ENCODE results near the gene ZNF562.
"Not testable (repeated sequence)": the region's sequence is repeated elsewhere in the genome, so short reads cannot be mapped to it uniquely, and the experiment has no call there.

The ZNF562 gene

DNA sequence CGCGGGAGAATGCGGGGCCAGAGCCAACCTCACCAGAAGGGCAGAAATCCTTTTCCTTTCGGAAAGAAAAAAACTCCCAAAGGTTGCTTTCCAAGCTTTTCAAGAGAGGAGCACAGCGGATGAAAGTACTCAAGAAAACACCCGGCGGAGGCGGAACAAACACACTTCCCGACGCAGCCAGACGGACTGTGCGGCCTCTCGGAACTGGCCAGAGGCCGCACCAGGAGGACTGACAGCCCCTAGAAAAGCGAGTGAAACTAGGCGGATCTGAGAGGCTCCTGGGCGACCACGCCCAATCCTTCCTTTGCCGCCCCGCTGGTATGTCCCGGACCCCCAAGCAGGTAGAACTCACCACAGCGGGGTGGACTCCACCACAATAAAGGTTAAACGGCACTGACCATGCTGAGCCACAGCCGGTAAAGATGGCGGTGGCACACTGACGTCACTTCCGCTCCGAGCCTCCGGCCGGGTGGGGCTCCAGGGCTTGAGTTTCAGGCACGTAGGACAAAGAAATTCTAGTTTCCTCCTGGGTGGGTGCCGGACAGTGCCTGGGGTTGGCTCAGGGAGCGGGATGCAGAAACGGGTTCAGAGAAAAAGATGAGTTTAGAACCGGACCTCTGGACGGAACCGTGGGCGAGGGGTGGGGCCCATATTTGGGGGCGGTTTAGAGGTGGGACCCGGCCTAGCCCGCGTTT is at the start of gene ZNF562:
Gene ZNF562 (minus strand): TSS at position 438 of the 695 bp plus-strand sequence. CDS start 14,356 bp downstream, outside the sequence.
- peak; percentile 83 for DNase-seq (ENCODE audit: low spot score)

DNA sequence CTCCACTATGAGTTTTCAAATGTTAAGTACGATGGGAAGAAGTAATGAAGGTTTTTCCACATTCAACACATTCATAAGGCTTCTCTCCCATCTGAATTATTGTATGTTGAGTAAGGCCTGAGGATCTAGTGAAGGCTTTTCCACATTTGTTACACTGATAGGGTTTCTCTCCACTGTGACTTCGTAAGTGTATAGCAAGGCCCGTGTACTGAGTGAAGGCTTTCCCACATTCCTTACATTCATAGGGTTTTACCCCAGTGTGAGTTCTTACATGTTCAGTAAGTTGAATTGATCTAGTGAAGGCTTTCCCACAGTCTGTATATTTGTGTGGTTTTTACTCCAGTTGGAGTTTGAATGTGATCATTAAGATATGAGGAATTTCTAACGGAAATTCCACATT is 49.3 kb upstream of the ZNF562 start:
- DNase-seq (ENCODE audit: low spot score): no peak

DNA sequence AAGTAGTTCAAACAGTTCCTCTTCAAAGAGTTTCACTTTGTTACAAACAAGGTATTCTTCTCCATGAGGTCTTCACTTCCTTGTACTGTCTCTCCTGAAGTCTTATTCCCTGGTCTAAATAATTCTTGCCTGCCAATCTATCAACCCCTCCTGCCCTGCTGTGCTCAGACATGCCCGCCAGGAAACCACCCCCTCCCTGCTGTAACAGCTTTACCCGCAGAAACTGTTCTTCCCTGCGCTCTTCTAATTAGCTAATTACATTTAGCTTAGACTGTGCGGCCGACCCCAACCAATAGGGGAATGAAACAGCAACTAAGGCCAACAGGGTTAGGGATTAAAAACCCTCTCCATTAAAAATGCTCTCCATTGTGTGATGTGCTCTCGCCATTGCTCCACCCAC is 47.0 kb upstream of the ZNF562 start:
- peak; percentile 42 for DNase-seq (ENCODE audit: low spot score)

DNA sequence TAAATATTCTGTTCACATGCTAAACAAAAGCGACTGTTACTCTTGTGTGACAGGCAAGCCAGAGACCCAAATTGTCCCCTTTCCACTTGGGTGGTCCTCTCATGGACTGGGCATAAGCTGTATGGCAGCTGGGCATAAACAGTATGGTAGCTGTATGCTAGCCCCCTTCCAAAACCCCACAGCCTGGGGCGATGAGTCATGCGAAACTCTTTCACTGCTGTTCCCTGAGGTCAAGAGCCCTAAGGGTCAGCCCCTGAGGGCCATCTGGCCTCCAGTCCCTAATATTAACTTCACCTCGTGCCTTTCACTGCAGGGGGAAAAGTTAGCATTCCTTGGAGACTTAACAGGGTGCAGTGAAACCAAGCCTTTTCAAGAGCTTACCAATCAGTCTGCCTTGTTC is 45.6 kb upstream of the ZNF562 start:
- no peak for DNase-seq (ENCODE audit: low spot score)

DNA sequence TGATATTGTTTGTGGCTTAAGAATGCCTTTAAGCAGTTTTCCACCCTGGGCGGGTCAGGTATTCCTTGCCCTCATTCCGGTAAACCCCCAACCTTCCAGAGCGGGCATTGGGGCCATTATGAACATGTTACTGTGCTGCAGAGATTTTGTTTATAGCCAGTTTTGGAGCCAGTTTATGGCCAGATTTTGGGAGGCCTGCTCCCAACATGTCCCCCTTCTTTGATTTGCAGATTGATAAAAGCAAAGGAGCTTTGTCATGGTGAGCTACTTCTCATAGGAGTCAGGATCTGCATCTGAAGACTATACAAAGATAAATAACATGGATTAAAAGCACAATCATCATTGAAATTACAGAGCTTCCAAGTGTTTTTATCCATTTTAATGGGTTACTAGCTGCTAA is 36.9 kb upstream of the ZNF562 start:
- DNase-seq (ENCODE audit: low spot score): no peak

DNA sequence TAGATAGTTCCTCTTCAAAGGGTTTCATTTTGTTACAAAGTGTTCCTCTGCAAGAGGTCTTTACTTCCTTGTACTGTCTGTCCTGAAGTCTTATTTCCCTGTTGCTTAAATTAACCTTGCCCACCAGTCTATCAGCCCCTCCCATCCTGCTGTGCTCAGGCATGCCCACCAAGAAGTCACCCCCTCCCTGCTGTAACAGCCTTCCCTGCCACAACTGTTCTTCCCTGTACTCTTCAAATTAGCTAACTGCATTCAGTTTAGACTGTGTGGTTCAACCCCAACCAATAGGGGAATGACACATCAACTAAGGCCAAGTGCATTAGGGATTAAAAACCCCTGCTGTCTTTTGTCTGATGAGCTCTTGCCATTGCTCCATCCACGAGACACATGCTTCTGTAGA is 34.4 kb upstream of the ZNF562 start:
- peak; percentile 75 for DNase-seq (ENCODE audit: low spot score)

DNA sequence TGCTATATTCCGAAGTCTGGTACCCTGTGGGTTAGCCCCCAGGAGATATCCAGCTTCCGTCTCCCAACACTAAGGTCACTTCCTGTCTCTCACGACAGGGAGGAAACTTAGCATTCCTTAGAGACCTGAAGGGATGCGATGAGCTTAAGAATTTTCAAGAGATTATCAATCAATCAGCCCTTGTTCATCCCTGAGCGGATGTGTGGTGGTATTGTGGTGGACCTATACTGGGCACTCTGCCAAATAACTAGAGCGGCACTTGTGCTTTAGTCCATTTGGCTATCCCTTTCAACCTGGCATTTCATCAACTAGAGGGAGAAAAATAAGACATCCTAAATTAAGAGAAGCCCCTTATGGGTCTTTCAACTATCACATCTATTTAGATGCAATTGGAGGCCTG is 30.9 kb upstream of the ZNF562 start:
- DNase-seq (ENCODE audit: low spot score): no peak

DNA sequence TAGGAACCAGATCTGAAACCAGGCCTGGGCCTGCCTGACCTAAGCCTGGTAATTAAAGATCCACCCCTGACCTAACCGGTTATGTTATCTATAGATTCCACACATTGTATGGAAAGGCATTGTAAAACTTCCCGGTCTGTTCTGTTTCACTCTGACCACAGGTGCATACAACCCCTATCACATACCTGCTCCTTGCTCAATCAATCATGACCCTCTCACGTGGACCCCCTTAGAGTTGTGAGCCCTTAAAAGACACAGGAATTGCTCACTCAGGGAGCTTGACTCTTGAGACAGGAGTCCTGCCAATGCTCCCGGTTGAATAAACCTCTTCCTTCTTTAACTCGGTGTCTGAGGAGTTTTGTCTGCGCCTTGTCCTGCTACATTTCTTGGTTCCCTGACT is 27.3 kb upstream of the ZNF562 start:
- no peak for DNase-seq (ENCODE audit: low spot score)

DNA sequence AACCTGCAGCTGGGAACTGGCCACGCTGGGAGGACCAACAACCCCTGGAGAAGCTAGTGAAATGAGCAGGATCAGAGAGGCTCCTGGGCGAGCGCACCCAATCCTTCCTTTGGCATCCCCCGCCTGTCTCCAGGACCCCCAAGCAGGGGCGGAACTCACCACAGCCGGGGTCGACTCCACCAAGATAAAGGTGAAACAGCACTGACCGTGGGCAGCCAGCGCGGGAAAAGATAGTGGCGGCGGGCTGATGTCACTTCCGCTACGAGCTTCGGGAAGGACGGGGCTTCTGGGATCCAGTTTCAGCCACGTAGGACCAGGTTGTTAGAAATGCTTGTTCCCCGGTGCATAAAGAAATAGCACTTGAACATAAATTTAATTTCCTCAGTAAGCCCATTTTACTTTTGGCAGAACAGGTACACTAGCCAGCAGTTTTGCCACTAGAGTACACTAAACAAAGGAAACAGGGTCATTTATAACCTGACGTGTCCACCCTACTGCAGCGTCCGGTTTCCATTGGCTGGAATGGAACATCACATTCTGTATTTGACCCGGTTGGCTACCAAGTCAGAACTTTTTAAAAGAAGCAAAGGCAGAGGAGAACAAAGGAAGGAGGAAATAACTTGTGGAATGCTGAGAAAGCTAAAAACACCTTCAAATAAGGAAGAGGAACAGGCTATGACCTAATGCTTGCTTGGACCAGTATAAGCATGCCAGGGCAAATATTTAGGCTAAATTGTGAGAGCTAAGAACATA is 25.5 kb upstream of the ZNF562 start:
- peak; percentile 15 for DNase-seq (ENCODE audit: low spot score)

DNA sequence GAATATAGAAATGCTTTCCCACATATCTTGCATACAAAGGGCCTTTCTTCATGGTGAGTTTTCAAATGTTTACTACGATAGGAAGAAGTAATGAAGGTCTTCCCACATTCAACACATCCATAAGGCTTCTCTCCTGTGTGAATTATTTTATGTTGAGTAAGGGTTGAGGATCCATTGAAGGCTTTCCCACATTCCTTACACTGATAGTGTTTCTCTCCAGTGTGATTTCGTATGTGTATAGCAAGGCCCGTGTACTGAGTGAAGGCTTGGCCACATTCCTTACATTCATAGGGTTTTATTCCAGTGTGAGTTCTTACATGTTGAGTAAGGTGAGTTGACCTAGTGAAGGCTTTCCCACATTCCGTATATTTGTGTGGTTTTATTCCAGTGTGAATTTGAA is 15.4 kb upstream of the ZNF562 start:
- not testable (repeated sequence) for DNase-seq (ENCODE audit: low spot score)

DNA sequence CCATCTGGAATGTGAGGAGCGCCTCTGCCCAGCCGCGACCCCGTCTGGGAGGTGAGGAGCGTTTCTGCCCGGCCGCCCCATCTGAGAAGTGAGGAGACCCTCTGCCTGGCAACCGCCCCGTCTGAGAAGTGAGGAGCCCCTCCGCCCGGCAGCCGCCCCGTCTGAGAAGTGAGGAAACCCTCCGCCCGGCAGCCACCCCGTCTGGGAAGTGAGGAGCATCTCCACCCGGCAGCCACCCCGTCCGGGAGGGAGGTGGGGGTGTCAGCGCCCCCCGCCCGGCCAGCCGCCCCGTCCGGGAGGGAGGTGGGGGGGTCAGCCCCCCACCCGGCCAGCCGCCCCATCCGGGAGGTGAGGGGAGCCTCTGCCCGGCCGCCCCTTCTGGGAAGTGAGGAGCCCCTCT is 5.1 kb upstream of the ZNF562 start:
- not testable (repeated sequence) for DNase-seq (ENCODE audit: low spot score)

DNA sequence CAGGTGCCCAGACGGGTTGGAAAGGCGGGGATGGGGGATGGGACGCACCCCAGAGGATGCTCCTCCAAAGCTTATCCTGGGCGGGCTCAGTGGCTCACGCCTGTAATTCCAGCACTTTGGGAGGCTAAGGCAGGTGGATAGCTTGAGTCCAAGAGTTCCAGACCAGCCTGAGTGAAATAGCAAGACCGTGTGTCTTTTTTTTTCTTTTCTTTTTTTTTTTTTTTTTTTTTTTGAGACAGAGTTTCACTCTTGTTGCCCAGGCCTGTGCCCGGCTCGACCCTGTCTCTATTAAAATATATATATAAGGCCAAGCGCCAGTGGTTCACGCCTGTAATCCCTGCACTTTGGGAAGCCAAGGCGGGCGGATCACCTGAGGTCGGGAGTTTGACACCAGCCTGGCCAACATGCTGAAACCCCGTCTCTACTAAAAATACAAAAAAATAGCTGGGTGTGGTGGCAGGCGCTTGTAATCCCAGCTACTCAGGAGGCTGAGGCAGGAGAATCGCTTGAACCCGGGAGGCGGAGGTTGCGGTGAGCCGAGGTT is 530 bp upstream of the ZNF562 start:
- not testable (repeated sequence) for DNase-seq (ENCODE audit: low spot score)

DNA sequence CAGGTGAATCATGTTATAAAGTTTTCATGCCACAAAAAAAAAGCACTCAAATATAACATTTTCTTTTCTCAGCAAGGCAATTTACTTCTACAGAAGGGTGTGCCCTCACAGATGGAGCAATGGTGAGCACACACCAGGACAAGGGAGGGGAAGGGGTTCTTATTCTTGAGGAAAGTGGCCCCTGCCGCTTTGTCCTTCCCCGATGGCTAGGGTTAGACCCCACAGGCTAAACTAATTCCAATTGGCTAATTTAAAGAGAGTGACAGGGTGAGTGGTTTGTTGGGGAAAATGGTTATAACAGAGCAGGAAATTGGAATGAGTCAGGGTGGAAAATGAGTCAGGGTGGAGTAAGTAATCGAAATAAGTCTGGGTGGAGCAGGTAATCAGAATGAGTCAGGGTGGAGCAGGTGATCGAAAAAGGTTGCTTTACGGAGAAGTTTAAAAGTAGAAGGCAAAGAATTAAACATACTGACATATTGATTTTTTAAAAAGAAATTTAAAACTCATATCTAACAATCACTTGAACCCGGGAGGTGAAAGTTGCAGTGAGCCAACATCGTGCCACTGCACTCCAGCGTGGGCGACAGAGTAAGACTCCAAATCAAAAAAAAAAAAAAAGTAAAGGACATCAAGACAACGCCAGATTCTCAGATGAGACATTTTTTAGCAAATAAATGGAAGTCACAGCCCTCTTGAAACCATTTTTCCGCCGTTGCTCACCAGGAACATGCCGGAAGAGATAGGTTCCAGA is 813 bp downstream of the ZNF562 start:
- no peak for DNase-seq (ENCODE audit: low spot score)

DNA sequence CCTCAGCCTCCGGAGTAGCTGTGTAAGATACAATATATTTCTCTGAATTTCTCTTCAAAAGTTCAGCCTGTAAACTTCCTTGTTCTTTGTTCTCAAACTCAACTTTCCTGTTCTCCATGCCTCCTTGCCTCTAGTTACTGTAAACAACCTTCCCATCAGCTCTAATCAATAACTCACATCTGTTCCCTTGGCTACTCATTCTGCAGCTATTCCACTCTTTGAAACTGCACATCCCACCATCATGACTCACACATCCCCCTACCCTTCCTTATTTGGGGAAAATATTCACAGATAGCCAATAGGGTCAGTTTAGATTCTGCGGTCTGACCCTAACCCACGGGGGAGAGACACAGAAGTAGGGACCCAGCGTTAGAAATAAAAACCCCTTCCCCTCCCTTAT is 2.0 kb downstream of the ZNF562 start:
- no peak for DNase-seq (ENCODE audit: low spot score)

DNA sequence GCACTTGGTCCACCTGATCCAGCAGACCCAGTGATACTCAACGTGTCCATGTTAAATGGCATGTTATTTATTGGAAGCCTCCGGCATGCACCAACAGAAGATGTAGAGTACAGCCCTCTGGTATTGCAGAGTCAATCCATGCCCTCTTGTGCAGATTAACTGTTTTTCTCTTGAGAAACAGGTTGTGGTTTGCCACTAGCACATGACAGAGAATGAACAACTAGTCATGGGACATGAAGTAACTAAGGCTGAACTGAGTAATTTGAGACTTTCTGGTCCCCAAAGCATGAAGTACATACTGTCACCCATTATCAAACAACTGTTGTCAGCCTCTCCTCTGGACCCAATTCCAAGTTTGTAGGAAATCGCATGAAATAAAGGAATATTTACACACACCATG is 3.2 kb downstream of the ZNF562 start:
- no peak for DNase-seq (ENCODE audit: low spot score)

DNA sequence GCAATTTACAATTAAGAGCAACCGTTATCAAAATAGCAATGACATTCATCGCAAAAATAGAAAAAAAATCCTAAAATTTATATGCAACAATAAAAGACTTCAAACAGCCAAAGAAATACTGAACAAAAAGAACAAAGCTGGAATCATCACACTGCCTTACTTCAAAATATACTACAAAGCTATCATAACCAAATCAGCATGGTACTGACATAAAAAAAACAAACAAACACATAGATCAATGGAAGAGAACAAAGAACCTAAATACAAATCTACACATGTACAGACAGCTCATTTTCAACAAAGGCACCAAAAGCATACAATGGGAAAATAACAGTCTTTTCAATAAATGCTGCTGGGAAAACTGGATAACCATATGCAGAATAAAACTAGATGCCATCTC is 6.4 kb downstream of the ZNF562 start:
- no peak for DNase-seq (ENCODE audit: low spot score)

DNA sequence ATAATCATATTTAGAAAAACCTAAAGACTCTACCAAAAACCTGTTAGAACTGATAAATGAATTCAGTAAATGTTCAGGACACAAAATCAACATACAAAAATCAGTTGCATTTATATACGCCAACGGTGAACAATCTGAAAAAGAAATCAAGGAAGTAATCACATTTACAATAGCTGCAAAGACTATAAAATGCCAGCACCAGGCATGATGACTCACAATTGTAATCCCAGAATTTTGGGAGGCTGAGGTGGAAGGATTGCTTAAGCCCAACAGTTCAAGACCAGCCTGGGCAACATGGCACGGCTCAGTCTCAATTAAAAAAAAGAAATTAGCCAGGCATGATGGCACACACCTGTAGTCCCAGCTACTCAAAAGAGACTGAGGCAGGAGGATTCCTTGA is 7.0 kb downstream of the ZNF562 start:
- no peak for DNase-seq (ENCODE audit: low spot score)

DNA sequence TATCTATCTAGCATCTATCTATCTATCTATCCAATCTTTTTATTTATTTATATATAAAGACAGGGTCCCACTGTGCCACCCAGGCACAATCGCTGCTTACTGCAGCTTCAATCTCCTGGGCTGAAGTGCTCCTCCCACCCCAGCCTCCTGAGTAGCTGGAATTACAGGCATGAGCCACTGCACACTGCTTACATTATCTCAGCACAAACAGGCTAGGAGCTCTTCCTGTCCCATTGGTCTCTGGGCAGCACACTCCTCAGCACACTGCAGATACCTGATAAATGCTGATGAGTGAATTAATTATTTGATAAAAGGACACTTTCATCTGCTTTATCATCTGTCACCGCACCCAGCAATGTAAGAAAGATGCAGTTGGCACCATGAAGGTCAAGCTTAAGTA is 16.1 kb downstream of the ZNF562 start:
- DNase-seq (ENCODE audit: low spot score): no peak

DNA sequence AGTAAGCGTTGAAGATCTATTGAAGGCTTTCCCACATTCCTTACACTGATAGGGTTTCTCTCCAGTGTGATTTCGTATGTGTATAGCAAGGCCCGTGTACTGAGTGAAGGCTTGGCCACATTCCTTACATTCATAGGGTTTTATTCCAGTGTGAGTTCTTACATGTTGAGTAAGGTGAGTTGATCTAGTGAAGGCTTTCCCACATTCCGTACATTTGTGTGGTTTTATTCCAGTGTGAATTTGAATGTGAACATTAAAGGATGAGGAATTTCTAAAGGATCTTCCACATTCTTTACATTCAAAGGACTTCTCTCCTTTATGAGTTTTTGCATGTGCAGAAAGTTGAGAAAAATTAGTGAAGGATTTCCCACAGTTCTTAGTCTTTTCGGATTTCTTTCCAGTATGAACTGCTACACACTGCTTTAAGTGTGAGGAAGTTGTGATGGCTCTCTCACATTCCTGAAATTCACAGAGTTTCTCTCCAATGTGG is 21.8 kb downstream of the ZNF562 start:
- DNase-seq (ENCODE audit: low spot score): not testable (repeated sequence)

DNA sequence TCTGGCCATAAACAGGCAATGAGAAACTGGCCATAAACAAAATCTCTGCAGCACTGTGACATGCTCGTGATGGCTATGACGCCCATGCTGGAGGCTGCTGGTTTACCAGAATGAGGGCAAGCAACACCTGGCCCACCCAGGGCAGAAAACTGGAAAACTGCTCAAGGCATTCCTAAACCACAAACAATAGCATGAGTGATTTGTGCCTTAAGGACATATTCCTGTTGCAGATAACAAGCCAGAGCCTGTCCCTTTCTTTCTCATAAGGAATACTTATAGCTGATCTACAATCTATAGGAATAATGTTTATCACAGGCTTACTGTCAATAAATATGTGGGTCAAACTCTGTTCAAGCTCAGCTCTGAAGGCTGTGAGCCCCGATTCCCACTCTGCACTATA is 23.4 kb downstream of the ZNF562 start:
- not testable (repeated sequence) for DNase-seq (ENCODE audit: low spot score)

DNA sequence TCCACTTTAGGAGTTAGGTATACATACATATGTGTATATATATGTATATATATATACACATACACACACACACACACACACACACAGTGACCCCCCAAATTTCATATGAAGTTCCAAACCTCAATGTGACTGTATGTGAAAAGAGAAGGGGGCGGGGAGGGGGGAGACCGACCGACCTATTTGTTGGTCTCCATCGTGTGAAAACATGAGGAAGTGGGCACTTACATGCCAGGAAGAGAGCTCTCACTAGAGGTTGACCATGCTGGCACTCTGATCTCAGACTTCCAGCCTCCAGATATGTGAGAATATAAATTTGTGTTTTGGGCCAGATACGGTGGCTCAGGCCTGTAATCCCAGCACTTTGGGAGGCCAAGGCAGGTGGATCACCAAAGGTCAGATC is 24.6 kb downstream of the ZNF562 start:
- no peak for DNase-seq (ENCODE audit: low spot score)

DNA sequence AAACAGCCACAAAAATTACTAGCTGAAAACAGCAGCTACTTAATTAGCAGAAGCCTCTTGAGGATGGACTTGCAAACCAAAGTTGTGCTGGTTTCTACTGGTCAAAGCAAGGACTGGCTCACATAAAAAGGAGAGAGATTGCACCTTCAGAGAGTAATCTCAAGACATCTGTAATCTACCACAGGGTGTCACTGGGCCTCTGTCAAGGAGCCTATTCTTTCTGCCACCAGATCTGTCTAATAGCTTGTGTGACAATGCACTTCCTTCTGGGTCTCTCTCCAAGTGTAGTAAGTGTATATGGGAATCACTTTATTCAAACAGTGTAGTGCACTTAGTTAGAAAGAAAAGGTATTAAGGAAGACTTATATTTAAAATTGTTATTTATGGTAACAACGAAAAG is 29.4 kb downstream of the ZNF562 start:
- DNase-seq (ENCODE audit: low spot score): peak; percentile 7

DNA sequence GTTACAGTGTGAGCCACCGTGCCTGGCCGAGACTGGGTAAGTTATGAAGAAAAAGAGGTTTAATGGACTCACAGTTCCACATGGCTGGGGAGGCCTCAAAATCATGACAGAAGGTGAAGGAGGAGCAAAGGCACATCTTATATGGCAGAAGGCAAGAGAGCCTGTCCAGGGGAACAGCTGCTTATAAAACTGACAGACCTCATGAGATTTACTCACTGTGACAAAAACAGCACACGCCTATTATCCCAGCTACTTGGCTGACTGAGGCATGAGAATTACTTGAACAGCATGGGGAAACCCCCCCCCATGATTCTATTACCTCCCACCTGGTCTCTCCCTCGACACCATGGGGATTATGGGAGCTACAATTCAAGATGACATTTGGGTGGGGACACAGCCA is 30.4 kb downstream of the ZNF562 start:
- DNase-seq (ENCODE audit: low spot score): no peak
